ENCODE results near the gene TUBGCP3.

The TUBGCP3 gene

DNA sequence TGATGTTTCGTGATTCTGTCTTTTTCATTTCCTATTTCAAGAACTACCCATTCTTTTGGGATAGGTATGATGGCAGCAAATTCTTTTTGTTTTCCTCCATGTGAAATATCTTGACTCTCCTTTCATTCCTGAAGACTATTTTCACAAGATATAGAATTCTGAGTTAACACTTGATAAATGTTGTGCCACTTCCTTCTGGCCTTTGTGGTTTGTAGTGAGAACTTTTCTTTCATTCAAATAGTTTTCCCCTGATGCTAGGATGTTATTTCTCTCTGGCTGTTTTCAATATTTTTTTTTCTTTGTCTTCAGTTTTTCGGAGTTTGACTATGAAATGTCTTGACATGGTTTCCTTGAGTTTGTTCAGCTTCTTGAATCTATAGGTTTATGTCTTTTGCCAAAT is 8.3 kb upstream of the TUBGCP3 start:
- Histone ChIP-seq H3K27ac (ENCODE audit: low read depth, low read length, poor library complexity, severe bottlenecking) (no peak overlapping the region), H3K4me3 (ENCODE audit: low read depth, low read length, poor library complexity, severe bottlenecking) (no peak overlapping the region), H2AFZ (ENCODE audit: low read length) (no peak overlapping the region), H3K36me3 (ENCODE audit: insufficient read depth, low read length) (no peaks in the 10 kb centered on the region; the same call in 1 of the 2 replicates), H4K20me1 (ENCODE audit: insufficient read depth, low read length) (no peaks in the 10 kb centered on the region), H3K27me3 (ENCODE audit: insufficient read depth, low read length) (no peaks in the 10 kb centered on the region; the same call in 1 of the 2 replicates), H3F3A (ENCODE audit: insufficient read depth, low read length) (no peaks in the 10 kb centered on the region), H3K9me3 (ENCODE audit: low read length) (peaks cover 6% of the 10 kb centered on the region), H3K4me1 (ENCODE audit: insufficient read depth, low read length, severe bottlenecking) (no peaks in the 10 kb centered on the region), H3K79me2 (ENCODE audit: insufficient read depth, low read length) (no peaks in the 10 kb centered on the region), H3K9me2 (ENCODE audit: low read depth, low read length) (no peaks in the 10 kb centered on the region), H3K4me2 (ENCODE audit: low read length) (no peak overlapping the region), H3K9ac (ENCODE audit: low read length) (no peak overlapping the region)
- TF ChIP-seq CTCF (IDR thresholded peaks at IDR 0.05; ENCODE audit: low read length): no peak

DNA sequence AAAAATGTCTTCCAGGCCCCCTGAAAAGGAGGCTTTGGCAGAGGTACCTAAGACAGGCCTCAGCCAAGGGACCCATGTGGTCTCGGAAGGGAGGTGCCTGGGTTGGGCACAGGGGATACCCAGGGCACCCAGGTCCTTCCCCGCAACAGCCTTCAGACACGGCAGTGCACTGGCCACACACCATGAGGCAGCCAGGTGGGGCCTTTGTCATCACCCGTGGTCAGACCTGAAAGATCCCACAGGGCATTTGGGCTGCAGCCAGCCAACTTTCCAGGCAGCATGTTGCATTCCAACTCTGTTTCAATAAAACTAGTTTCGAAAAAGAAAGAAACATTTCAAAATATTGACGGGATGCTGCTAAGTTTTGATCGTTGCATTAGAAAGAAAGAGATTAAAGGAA is 4.7 kb upstream of the TUBGCP3 start:
- H3K9me3 ChIP-seq (ENCODE audit: low read length): peaks cover 6% of the 10 kb centered on the region
- H3K9me2 ChIP-seq (ENCODE audit: low read depth, low read length): no peaks in the 10 kb centered on the region
- no peak overlapping the region for H3K4me2 ChIP-seq (ENCODE audit: low read length)
- H3K4me3 ChIP-seq (ENCODE audit: low read depth, low read length, poor library complexity, severe bottlenecking): no peak overlapping the region
- H2AFZ ChIP-seq (ENCODE audit: low read length): no peak overlapping the region
- TF ChIP-seq EZH2 (IDR thresholded peaks at IDR 0.05; ENCODE audit: borderline replicate concordance, low read length): no peak
- no peak for TF ChIP-seq CTCF (IDR thresholded peaks at IDR 0.05; ENCODE audit: low read length)
- no peaks in the 10 kb centered on the region for H3F3A ChIP-seq (ENCODE audit: insufficient read depth, low read length)
- peaks cover 7% of the 10 kb centered on the region for H3K4me1 ChIP-seq (ENCODE audit: insufficient read depth, low read length, severe bottlenecking)
- H3K27me3 ChIP-seq (ENCODE audit: insufficient read depth, low read length): no peaks in the 10 kb centered on the region; the same call in 1 of the 2 replicates
- no peak overlapping the region for H3K9ac ChIP-seq (ENCODE audit: low read length)
- no peaks in the 10 kb centered on the region; the same call in 1 of the 2 replicates for H3K36me3 ChIP-seq (ENCODE audit: insufficient read depth, low read length)
- 0 out of 2 replicates have a peak, but pooled peaks cover under 1% of the 10 kb centered on the region for H3K79me2 ChIP-seq (ENCODE audit: insufficient read depth, low read length)
- no peak overlapping the region for H3K27ac ChIP-seq (ENCODE audit: low read depth, low read length, poor library complexity, severe bottlenecking)
- H4K20me1 ChIP-seq (ENCODE audit: insufficient read depth, low read length): no peaks in the 10 kb centered on the region

DNA sequence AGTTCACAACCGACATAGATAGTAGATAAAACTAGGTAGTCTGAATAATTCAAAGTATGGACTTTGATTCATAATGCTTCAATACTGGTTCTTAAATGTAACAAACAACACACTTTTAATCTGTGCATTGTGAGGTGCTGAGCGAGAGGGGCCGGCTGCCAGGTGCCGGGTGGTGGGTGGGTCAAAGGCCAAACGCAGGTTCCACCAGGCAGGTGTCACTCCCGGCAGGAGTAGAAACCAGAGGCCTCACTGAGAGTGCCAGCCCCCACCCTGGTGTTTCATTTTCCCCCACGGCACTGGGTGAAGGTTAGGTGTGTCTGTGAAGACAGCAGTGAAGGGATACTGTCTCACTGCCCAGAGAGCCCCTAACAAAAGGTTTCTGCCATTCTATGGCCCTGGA is 4.2 kb upstream of the TUBGCP3 start:
- H3K4me1 ChIP-seq (ENCODE audit: insufficient read depth, low read length, severe bottlenecking): peaks cover 7% of the 10 kb centered on the region
- TF ChIP-seq CTCF (IDR thresholded peaks at IDR 0.05; ENCODE audit: low read length) (no peak), EZH2 (IDR thresholded peaks at IDR 0.05; ENCODE audit: borderline replicate concordance, low read length) (no peak)
- H4K20me1 ChIP-seq (ENCODE audit: insufficient read depth, low read length): no peaks in the 10 kb centered on the region
- H3K4me3 ChIP-seq (ENCODE audit: low read depth, low read length, poor library complexity, severe bottlenecking): no peak overlapping the region
- H3K27ac ChIP-seq (ENCODE audit: low read depth, low read length, poor library complexity, severe bottlenecking): no peak overlapping the region
- no peak overlapping the region for H2AFZ ChIP-seq (ENCODE audit: low read length)
- H3K9me2 ChIP-seq (ENCODE audit: low read depth, low read length): no peaks in the 10 kb centered on the region
- no peaks in the 10 kb centered on the region for H3F3A ChIP-seq (ENCODE audit: insufficient read depth, low read length)
- H3K27me3 ChIP-seq (ENCODE audit: insufficient read depth, low read length): no peaks in the 10 kb centered on the region; the same call in 1 of the 2 replicates
- peaks cover 6% of the 10 kb centered on the region for H3K9me3 ChIP-seq (ENCODE audit: low read length)
- peaks cover 5% of the 10 kb centered on the region for H3K79me2 ChIP-seq (ENCODE audit: insufficient read depth, low read length)
- H3K36me3 ChIP-seq (ENCODE audit: insufficient read depth, low read length): no peaks in the 10 kb centered on the region; the same call in 1 of the 2 replicates
- no peak overlapping the region for H3K4me2 ChIP-seq (ENCODE audit: low read length)
- H3K9ac ChIP-seq (ENCODE audit: low read length): no peak overlapping the region

All from OCI-LY1 (cell line).